ENCODE results near the gene MACROD2.

- TF ChIP-seq REST (IDR thresholded peaks at IDR 0.05; ENCODE audit: insufficient read depth in 1 of 2, low read depth in 2 of 2, low read length in 2 of 2) (no peak), POLR2AphosphoS5 (IDR thresholded peaks at IDR 0.05; ENCODE audit: low read depth, low read length) (no peak)
These were observed 1035.5 kb downstream of the MACROD2 start for GRCh38 chr20:15030826-15031225.
